Cardiac fibroblast (primary cell): ENCODE measurements around the gene MAN2A1.

ENCODE experiments used
- DNase-seq, 2 donors: peaks; one replicate each; pipeline versions ENCODE4 v3.0.0 to v3.0.0-alpha.2; 2010; ENCODE audit warnings: low read depth in 2 of 2
- H3K4me3 ChIP-seq, 2 donors: replicated peaks in 1 of 2; 1 replicate in 1 of 2; 2 replicates in 1 of 2; pipeline ENCODE4 v1.5.1; 2011; ENCODE audit warnings: low read depth in 2 of 2, low read length in 2 of 2, mild to moderate bottlenecking in 2 of 2, moderate library complexity in 1 of 2
- TF ChIP-seq, protein P1 (sequence below): IDR thresholded peaks from one replicate; pipeline ENCODE4 v1.5.1; 2011; ENCODE audit warnings: low read depth, mild to moderate bottlenecking, low read length, inconsistent platforms

The MAN2A1 gene

DNA sequence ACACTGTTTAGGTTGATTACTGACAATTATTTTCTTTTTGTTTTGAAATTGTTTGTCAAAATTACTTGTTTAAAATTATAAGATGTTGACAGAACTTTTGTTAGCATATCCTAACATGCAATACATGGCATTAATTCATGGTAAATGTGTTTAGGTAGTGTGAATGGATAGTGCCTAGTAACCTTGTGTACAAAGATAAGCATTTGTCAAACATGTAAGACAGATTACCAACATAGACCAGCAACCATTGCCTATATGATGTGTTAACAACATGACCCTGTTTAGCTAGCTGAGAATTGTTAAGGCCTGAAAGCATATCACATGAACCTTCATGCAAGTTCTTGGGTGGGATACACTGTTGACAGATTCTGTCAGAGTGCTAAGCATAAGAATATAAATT lies 13.4 kb downstream of the MAN2A1 start:
- H3K4me3 ChIP-seq = no peak overlapping the region
- TF ChIP-seq, protein P1, sequence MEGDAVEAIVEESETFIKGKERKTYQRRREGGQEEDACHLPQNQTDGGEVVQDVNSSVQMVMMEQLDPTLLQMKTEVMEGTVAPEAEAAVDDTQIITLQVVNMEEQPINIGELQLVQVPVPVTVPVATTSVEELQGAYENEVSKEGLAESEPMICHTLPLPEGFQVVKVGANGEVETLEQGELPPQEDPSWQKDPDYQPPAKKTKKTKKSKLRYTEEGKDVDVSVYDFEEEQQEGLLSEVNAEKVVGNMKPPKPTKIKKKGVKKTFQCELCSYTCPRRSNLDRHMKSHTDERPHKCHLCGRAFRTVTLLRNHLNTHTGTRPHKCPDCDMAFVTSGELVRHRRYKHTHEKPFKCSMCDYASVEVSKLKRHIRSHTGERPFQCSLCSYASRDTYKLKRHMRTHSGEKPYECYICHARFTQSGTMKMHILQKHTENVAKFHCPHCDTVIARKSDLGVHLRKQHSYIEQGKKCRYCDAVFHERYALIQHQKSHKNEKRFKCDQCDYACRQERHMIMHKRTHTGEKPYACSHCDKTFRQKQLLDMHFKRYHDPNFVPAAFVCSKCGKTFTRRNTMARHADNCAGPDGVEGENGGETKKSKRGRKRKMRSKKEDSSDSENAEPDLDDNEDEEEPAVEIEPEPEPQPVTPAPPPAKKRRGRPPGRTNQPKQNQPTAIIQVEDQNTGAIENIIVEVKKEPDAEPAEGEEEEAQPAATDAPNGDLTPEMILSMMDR = no peak
- DNase-seq = no peak

- TF ChIP-seq, protein P1 = no peak
- no peak for DNase-seq
These were observed 14.1 kb downstream of the MAN2A1 start for GRCh38 chr5:109703829-109704228.

GRCh38 chr5:109704282-109704952 lies 14.7 kb downstream of the MAN2A1 start:
- no peak for DNase-seq

More at GRCh38 chr5:109703829-109704228, 14.1 kb downstream of the MAN2A1 start:
- H3K4me3 ChIP-seq = no peak overlapping the region

GRCh38 chr5:109705596-109705995 lies 15.9 kb downstream of the MAN2A1 start:
- TF ChIP-seq, protein P1 = no peak
- no peak overlapping the region for H3K4me3 ChIP-seq
- DNase-seq = peak in 1 of 2 donors; percentile 65

More at GRCh38 chr5:109704282-109704952, 14.7 kb downstream of the MAN2A1 start:
- TF ChIP-seq, protein P1 = no peak
- H3K4me3 ChIP-seq = no peak overlapping the region

DNA sequence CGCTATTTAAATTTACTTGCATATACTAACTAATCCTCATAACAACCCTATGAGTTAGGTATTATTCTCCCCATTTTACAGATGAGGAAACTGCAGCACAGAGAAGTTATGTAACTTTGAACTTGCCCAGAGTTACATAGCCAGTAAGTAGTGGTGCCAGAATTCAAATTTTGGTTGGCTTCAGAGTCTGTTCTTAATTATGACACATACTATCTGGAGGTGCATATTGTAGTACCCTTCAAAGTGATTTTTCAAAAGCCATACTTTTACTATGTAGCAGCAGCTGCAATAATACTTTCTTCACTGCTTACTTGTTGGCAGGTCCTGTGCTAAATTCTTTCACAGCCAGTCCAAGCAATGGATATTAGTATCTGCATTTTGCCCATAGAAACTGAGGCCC lies 16.4 kb downstream of the MAN2A1 start:
- no peak overlapping the region for H3K4me3 ChIP-seq
- DNase-seq = no peak
- TF ChIP-seq, protein P1 = no peak

GRCh38 chr5:109707531-109707930 lies 17.8 kb downstream of the MAN2A1 start:
- H3K4me3 ChIP-seq = no peak overlapping the region
- no peak for DNase-seq
- TF ChIP-seq, protein P1 = no peak

DNA sequence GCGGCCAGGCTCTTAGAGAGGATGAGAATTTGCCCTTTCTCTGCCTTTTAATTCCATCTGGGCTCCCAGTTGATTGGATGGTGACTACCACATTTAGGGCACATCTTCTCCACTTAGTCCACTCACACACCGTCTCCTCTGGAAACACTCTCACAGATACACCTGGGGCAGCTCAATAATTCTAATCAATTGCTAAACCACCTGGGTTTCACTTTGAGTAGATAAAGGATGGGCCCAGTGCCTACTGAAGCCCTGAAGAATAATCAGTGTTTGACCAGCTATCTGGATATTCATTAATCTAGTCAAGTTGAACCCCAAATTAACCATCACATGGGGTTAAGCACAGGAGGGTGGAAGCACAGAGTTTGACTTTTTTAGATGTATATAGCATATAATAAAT lies 19.1 kb downstream of the MAN2A1 start:
- DNase-seq = no peak
- H3K4me3 ChIP-seq = no peak overlapping the region
- TF ChIP-seq, protein P1 = no peak
